Erythroblast (primary cell): ENCODE measurements around the gene MOB3B.

Experiments
- GATA1 ChIP-seq: IDR thresholded peaks from 2 replicates; pipeline ENCODE4 v1.6.1; 2011; ENCODE audit warnings: low read depth, mild to moderate bottlenecking, control low read depth, low read length, moderate library complexity
- POLR2A ChIP-seq: IDR thresholded peaks from 2 replicates; pipeline ENCODE4 v1.6.1; 2011; ENCODE audit warnings: mild to moderate bottlenecking, low read length

DNA sequence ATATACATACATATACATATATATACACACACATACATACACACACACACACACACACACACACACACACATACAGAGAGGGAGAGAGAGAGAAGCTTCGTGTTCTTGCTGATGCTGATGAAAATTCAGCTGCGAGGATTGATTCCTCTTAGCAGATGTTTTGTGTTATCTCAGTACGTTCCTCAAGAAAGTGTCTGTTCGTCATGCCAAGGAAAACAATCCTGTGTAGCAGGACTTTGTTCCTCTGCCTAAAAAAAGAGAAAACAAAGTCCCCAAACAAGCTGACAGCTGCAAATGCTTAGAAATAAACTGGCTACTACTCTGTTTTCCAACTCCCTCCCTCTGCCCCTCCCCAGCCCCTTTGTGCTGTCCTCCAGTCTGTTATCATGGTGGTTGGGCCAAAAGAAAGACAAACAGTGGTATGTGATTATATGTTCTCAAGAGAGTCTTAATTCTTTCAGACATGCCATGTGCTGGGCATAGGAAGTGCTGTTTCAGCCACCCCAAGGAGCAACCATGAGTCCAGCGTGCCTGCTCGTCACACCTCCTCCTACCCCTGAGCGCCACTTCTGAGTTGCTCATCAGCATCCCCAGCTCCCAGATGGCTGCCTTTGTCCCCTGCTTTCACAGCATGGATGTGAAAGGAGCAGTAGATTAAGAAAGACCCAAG, 161.2 kb downstream of the MOB3B start:
- TF ChIP-seq GATA1 (no peak), POLR2A (no peak)
